Ovary (tissue), 9 donors: ENCODE measurements around the gene KMT5C. TPM values are rescaled to one million over a fixed set of nuclear protein-coding genes. Genes with fewer than 3 reads are reported as not detected.

Experiments used
- DNase-seq, 5 donors: peaks; one replicate each; pipeline ENCODE4 v3.0.0-alpha.2; 2019 to 2020
- H3K27ac ChIP-seq, 2 donors: fragments of 200-600 bp; one replicate each; pipeline versions ENCODE4 v1.5.1 to v1.8.0; 2019 to 2022
- H3K27me3 ChIP-seq: fragments of 200-600 bp; one replicate; pipeline ENCODE4 v1.8.0; 2022
- H3K36me3 ChIP-seq: fragments of 200-600 bp; sonication (generic); one replicate; pipeline ENCODE4 v1.5.1; 2019
- H3K4me1 ChIP-seq: one replicate; pipeline ENCODE4 v1.8.1; 2013; ENCODE audit warnings: mild to moderate bottlenecking, moderate library complexity; ENCODE audit not compliant: insufficient read depth
- H3K4me3 ChIP-seq: fragments of 200-600 bp; sonication (generic); one replicate; pipeline ENCODE4 v1.5.1; 2017
- H3K9me3 ChIP-seq, 2 donors: fragments of 200-600 bp in 1 of 2; sonication (generic) in 1 of 2; one replicate each; pipeline versions ENCODE4 v1.5.1 to v1.8.1; 2013 to 2019; ENCODE audit warnings: mild to moderate bottlenecking in 1 of 2, moderate library complexity in 1 of 2
- CTCF ChIP-seq, 3 donors: fragments of 450-650 bp in 2 of 3; fragments of 200-600 bp in 1 of 3; IDR thresholded peaks; one replicate each; pipeline versions ENCODE4 v1.5.1 to v1.8.0; 2016 to 2022; ENCODE audit warnings: antibody characterized with exemption in 3 of 3, mild to moderate bottlenecking in 1 of 3
- EP300 ChIP-seq: sonication (generic); formaldehyde crosslinking; IDR thresholded peaks from one replicate; pipeline ENCODE4 v1.6.1; 2017; ENCODE audit warnings: antibody characterized with exemption
- POLR2A ChIP-seq: fragments of 450-650 bp; IDR thresholded peaks from one replicate; pipeline ENCODE4 v1.6.1; 2017; ENCODE audit warnings: antibody characterized with exemption, mild to moderate bottlenecking, moderate library complexity
- WGBS, 3 donors: extraction: QIAGEN DNeasy Blood & Tissue Kit in 1 of 3; methylation state at CpG; one replicate each; pipeline versions ENCODE4 v1.1.5 to v1.1.7; 2013 to 2017; 5-methylcytosine and 5-hydroxymethylcytosine counted together
- intact Hi-C, 4 donors: fragments of 100-400 bp; cut with DNase I; formaldehyde crosslinking; loops; one replicate each; pipeline versions ENCODE4 v1.11.0 to v1.15.1; 2022 to 2023
- polyA plus RNA-seq, 2 donors: library from polyadenylated mRNA; stranded (reverse); fragments of 200-250 nt in 1 of 2; fragments of 350-450 nt in 1 of 2; fragmentation: Illumina TruSeq in 1 of 2; extraction: RNeasy Lipid Tissue Mini Kit (QIAGEN cat#74804) in 1 of 2; gene quantifications; one replicate each; pipeline ENCODE4 v1.2.3, GENCODE V29; 2013 to 2014
- total RNA-seq, 7 donors: library from RNA; depleted of rRNA in 2 of 7; stranded (reverse); fragments of >200 nt in 2 of 7; fragmentation: NEBNext Ultra II Directional in 3 of 7; extraction: Animal tissue kit (Norgen Biotek cat#: 25700) in 3 of 7; gene quantifications; one replicate each; pipeline versions ENCODE4 v1.1.0 to v1.2.4, GENCODE V29; 2016 to 2023
- donor health status: DM: no; HTN: no; CAD: no; lungs with moderate emphysema.
- donor health status: DM: no; HTN: no; CAD: no.
- donor health status: Bipolar disorder and iron deficiency.
- donor health status: DM: yes; HTN: yes; CAD: no.
- donor health status: DM: no; HTN: no; CAD: no.
- donor health status: DM: yes; HTN: yes; CAD: no.

Gene KMT5C
- total and polyA plus RNA-seq, 9 donors = 0.37 to 26.2 (median 11.9) TPM

- TF ChIP-seq CTCF (IDR thresholded peaks at IDR 0.05) (no peak), POLR2A (no peak), EP300 (no peak)
- peak; percentile 63 to 80 (median 67) for DNase-seq
- no peaks in the 10 kb centered on the region for H3K9me3 ChIP-seq
- H3K27ac ChIP-seq = no peak overlapping the region
- H3K4me3 ChIP-seq = peak overlapping the region; percentile 28
- intact Hi-C loops = no loop called here
- H3K4me1 ChIP-seq = no peaks in the 10 kb centered on the region
- WGBS, 3 donors = 1 to 2% (median 1%) methylated on average over 60 to 72 of the region's 72 CpGs
- no peaks in the 10 kb centered on the region for H3K27me3 ChIP-seq
- H3K36me3 ChIP-seq = no peaks in the 10 kb centered on the region
Observed at GRCh38 chr19:55353803-55354697, 14.4 kb downstream of the KMT5C start.

GRCh38 chr19:55354698-55355212, 15.1 kb downstream of the KMT5C start, which contains the start of gene COX6B2:
Gene COX6B2 (minus strand): TSS chr19:55354719. CDS start chr19:55354521, 198 bp downstream.
- no peak for DNase-seq
- TF ChIP-seq CTCF (IDR thresholded peaks at IDR 0.05) (no peak), EP300 (no peak), POLR2A (no peak)
- no peak within 1 kb of the TSS for H3K27ac ChIP-seq
- no peaks in the 10 kb centered on the region for H3K36me3 ChIP-seq
- no peaks in the 10 kb centered on the region for H3K4me1 ChIP-seq
- intact Hi-C loops = no loop called here
- H3K27me3 ChIP-seq = no peaks in the 10 kb centered on the region
- WGBS, 3 donors = 0 to 2% (median 2%) methylated on average over 29 to 43 of the region's 43 CpGs
- peak within 1 kb of the TSS; percentile 28 for H3K4me3 ChIP-seq
- no peaks in the 10 kb centered on the region for H3K9me3 ChIP-seq

- no peak for TF ChIP-seq POLR2A
- no peak for TF ChIP-seq EP300
- TF ChIP-seq CTCF (IDR thresholded peaks at IDR 0.05) = no peak
- H3K27ac ChIP-seq = no peak overlapping the region
- H3K27me3 ChIP-seq = no peaks in the 10 kb centered on the region
- H3K4me1 ChIP-seq = no peaks in the 10 kb centered on the region
- H3K9me3 ChIP-seq = no peaks in the 10 kb centered on the region
- H3K36me3 ChIP-seq = no peaks in the 10 kb centered on the region
- DNase-seq = no peak
- intact Hi-C loops = no loop called here
- WGBS, 3 donors = 22 to 25% (median 25%) methylated on average over 12 of the region's 13 CpGs
- H3K4me3 ChIP-seq = no peak overlapping the region
Observed at GRCh38 chr19:55355213-55355821, 15.6 kb downstream of the KMT5C start.

GRCh38 chr19:55358493-55358892, 18.8 kb downstream of the KMT5C start:
- H3K36me3 ChIP-seq = no peaks in the 10 kb centered on the region
- H3K4me3 ChIP-seq = no peak overlapping the region
- H3K27me3 ChIP-seq = no peaks in the 10 kb centered on the region
- H3K27ac ChIP-seq = no peak overlapping the region
- H3K4me1 ChIP-seq = no peaks in the 10 kb centered on the region
- no peak for DNase-seq
- 70 to 78% (median 74%) methylated on average over 13 to 19 of the region's 19 CpGs for WGBS, 3 donors
- intact Hi-C loops = no loop called here
- TF ChIP-seq POLR2A (no peak), EP300 (no peak), CTCF (IDR thresholded peaks at IDR 0.05) (no peak)
- H3K9me3 ChIP-seq = no peaks in the 10 kb centered on the region
